ENCODE measurements around the gene PAK6.

The PAK6 gene

DNA sequence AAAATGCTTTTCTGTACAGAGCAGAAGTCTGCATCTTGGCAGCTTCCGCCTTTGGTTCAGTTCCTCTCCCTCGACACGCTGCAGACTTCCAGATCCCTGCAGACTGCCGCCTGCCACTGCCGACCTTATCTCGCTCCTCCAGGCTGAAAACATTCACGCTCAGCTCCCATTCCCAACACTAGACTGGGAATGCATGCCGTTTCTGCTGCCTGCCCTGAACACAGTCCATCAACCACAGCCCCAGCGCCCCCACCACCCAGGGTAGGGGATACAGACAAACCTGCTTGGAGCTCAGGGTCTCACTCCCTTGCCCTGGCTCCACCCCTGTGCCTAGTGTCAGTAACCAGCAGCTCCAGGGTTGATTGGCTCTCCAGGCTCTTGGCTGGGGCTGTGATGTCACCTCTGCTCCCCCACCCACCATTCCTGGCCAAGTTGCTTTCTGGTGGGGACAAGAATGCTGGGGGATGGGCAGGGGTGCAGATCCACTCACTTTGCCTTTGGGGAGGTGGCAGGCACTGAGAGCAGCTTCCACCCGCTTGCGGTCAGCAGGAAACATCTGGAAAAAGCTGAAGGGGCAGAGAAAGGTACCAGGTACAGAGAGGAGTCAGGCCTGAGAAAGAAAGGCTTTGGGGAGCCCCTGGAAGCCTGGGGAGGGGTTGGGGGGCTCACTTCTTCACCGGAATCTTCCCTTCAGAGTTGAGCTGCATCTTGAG, 62.8 kb downstream of the PAK6 start:
- DNase-seq (ENCODE audit: insufficient read length, low spot score) (no peak), FAIRE-seq (no peak)
- TF ChIP-seq POLR2A (IDR thresholded peaks at IDR 0.05; ENCODE audit: low read depth, low read length) (no peak), PAX5 (IDR thresholded peaks at IDR 0.05; ENCODE audit: insufficient read depth, low read length, severe bottlenecking) (no peak), POLR2AphosphoS5 (IDR thresholded peaks at IDR 0.05; ENCODE audit: low read depth, low read length) (no peak), TAF1 (IDR thresholded peaks at IDR 0.05; ENCODE audit: low read depth, low read length) (no peak), SPI1 (IDR thresholded peaks at IDR 0.05; ENCODE audit: low read depth, low read length) (no peak), POU2F2 (IDR thresholded peaks at IDR 0.05; ENCODE audit: low read depth, low read length) (no peak)

DNA sequence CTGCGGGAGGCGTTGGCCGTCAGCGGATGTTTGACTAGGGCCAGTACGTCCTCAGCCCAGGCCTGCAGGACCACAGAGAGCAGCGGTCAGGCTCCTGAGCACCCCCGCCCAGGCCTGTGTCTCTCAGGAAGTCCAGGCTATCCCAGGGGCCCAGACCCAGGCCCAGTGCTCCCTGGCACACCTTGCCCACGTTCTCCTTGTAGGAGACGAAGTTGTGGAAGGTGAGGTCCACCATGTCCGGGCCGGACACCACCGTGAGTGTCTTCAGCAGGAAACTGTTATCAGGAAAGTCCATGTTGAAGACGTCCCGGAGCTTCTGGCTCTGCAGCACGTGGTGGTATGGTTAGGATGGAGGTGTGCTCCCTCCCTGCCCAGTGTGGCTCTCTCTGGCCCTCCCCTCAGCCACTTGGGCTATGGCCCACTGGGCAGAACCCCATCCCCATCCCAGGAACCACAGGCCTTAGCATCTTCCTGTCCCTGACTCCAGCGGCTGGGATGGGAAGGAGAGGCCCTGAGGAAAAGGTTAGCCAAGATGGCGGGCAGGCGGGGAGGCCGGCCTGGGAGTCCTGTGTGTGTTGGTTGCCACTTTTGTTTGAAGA, 63.5 kb downstream of the PAK6 start:
- DNase-seq (ENCODE audit: insufficient read length, low spot score) (no peak), FAIRE-seq (no peak)
- TF ChIP-seq PAX5 (IDR thresholded peaks at IDR 0.05; ENCODE audit: insufficient read depth, low read length, severe bottlenecking) (no peak), TAF1 (IDR thresholded peaks at IDR 0.05; ENCODE audit: low read depth, low read length) (no peak), SPI1 (IDR thresholded peaks at IDR 0.05; ENCODE audit: low read depth, low read length) (no peak), POU2F2 (IDR thresholded peaks at IDR 0.05; ENCODE audit: low read depth, low read length) (no peak), POLR2AphosphoS5 (IDR thresholded peaks at IDR 0.05; ENCODE audit: low read depth, low read length) (no peak), POLR2A (IDR thresholded peaks at IDR 0.05; ENCODE audit: low read depth, low read length) (no peak)

DNA sequence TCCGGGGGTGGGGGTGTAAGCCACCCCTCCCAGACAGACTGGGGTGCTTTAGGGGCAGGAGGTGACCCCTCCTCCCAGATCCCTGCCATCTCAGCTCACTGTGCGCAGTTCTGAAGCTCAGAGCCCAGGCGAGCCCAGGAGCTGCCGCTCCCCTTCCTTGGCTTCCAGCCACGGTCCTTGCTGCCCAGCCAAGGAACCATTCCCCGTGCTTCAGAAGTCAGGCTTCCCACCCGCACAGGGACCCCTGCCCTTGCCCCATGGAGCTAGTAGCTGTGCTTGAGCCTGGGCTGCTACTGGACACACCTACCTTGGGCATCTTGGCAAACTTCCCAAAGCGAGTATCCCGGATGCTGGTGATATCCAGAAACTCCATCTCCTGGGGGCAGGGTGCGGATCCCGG, 64.1 kb downstream of the PAK6 start:
- TF ChIP-seq POLR2A (IDR thresholded peaks at IDR 0.05; ENCODE audit: low read depth, low read length) (no peak), POU2F2 (IDR thresholded peaks at IDR 0.05; ENCODE audit: low read depth, low read length) (no peak), POLR2AphosphoS5 (IDR thresholded peaks at IDR 0.05; ENCODE audit: low read depth, low read length) (no peak), SPI1 (IDR thresholded peaks at IDR 0.05; ENCODE audit: low read depth, low read length) (no peak), TAF1 (IDR thresholded peaks at IDR 0.05; ENCODE audit: low read depth, low read length) (no peak), PAX5 (IDR thresholded peaks at IDR 0.05; ENCODE audit: insufficient read depth, low read length, severe bottlenecking) (no peak)
- DNase-seq (ENCODE audit: insufficient read length, low spot score) (no peak), FAIRE-seq (no peak)

DNA sequence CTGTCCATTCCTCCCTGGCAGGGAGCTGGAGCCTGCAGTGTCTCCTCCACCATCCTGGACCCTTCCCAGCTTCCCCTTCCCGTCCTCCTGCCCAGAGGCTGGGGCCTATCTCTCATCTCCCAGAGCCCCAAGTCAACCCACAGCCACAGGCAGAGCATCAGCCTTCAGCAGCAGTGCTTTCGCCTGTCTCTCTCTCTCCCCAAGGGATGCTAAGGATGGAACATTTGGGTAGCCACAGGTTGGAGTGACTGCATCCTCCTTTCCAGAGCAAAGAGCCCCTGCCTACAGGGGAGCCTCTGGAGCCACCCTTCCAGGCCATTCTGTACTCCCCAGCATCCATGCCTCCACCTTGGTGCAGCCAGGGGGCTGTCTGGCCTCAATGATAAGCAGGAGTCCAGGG, 64.7 kb downstream of the PAK6 start:
- no peak for TF ChIP-seq SPI1 (IDR thresholded peaks at IDR 0.05; ENCODE audit: low read depth, low read length)
- no peak for FAIRE-seq
- DNase-seq (ENCODE audit: insufficient read length, low spot score), result no peak

DNA sequence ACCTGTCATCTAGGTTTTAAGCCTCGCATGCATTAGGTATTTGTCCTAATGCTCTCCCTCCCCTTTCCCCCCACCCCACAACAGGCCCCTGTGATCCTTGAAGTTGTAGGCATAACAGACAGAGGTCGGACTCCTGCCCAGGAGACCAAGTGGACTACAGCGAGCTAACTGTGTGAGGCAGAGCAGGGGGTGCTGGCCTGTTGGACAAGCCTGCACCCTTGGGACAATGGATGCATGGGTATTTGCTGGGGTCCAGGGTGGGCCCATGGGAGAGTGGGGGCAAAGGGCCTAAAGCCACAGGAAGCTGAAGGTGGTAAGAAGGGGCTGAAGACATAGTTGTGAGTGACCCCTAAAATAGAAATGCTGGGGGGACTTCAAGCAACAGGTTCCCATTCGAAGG, 66.4 kb downstream of the PAK6 start:
- DNase-seq (ENCODE audit: insufficient read length, low spot score) (no peak), FAIRE-seq (no peak)
- TF ChIP-seq SPI1 (IDR thresholded peaks at IDR 0.05; ENCODE audit: low read depth, low read length), result no peak
- TF ChIP-seq POU2F2 (IDR thresholded peaks at IDR 0.05; ENCODE audit: low read depth, low read length), result no peak
- no peak for TF ChIP-seq PAX5 (IDR thresholded peaks at IDR 0.05; ENCODE audit: insufficient read depth, low read length, severe bottlenecking)
- no peak for TF ChIP-seq POLR2AphosphoS5 (IDR thresholded peaks at IDR 0.05; ENCODE audit: low read depth, low read length)
- no peak for TF ChIP-seq TAF1 (IDR thresholded peaks at IDR 0.05; ENCODE audit: low read depth, low read length)
- no peak for TF ChIP-seq POLR2A (IDR thresholded peaks at IDR 0.05; ENCODE audit: low read depth, low read length)

DNA sequence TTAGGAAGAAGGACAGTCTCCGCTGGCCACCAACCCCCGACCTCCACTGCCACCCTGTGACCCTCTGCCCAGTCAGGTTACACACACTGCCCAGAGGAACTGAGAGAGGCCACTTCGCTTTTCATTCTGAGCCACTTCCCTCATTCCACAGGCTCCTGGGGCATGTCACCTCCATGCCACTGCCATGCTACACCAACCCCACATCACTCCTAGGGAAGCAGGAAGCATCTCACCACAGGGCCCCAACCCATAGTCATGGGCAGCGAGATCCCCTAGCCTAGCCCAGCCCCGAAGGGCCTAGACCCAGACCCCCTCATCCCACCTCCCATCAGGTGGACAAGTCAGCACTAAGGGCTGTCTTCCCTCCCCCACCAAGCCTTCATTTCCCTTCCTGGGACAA, 67.5 kb downstream of the PAK6 start:
- TF ChIP-seq SPI1 (IDR thresholded peaks at IDR 0.05; ENCODE audit: low read depth, low read length) (peak; percentile 37; the same call in 1 of the 2 replicates), POLR2AphosphoS5 (IDR thresholded peaks at IDR 0.05; ENCODE audit: low read depth, low read length) (no peak)
- FAIRE-seq, result peak; percentile 52

GRCh38 chr15:40306908-40307307, 68.0 kb downstream of the PAK6 start:
- TF ChIP-seq TAF1 (IDR thresholded peaks at IDR 0.05; ENCODE audit: low read depth, low read length), result no peak
- no peak for TF ChIP-seq SPI1 (IDR thresholded peaks at IDR 0.05; ENCODE audit: low read depth, low read length)
- no peak for TF ChIP-seq POLR2A (IDR thresholded peaks at IDR 0.05; ENCODE audit: low read depth, low read length)
- no peak for TF ChIP-seq POU2F2 (IDR thresholded peaks at IDR 0.05; ENCODE audit: low read depth, low read length)
- TF ChIP-seq POLR2AphosphoS5 (IDR thresholded peaks at IDR 0.05; ENCODE audit: low read depth, low read length), result no peak
- TF ChIP-seq PAX5 (IDR thresholded peaks at IDR 0.05; ENCODE audit: insufficient read depth, low read length, severe bottlenecking), result no peak
- FAIRE-seq (peak; percentile 74), DNase-seq (ENCODE audit: insufficient read length, low spot score) (no peak)

More for the DNA sequence above, 67.5 kb downstream of the PAK6 start:
- no peak for DNase-seq (ENCODE audit: insufficient read length, low spot score)

- DNase-seq (ENCODE audit: insufficient read length, low spot score) (no peak), FAIRE-seq (peak; percentile 69)
- no peak for TF ChIP-seq SPI1 (IDR thresholded peaks at IDR 0.05; ENCODE audit: low read depth, low read length)
- no peak for TF ChIP-seq PAX5 (IDR thresholded peaks at IDR 0.05; ENCODE audit: insufficient read depth, low read length, severe bottlenecking)
- TF ChIP-seq TAF1 (IDR thresholded peaks at IDR 0.05; ENCODE audit: low read depth, low read length), result peak; percentile 77; the same call in 1 of the 2 replicates
- TF ChIP-seq POLR2AphosphoS5 (IDR thresholded peaks at IDR 0.05; ENCODE audit: low read depth, low read length), result peak; percentile 75
- TF ChIP-seq POU2F2 (IDR thresholded peaks at IDR 0.05; ENCODE audit: low read depth, low read length), result no peak
- 0 out of 2 replicates have a peak, but pooled peaks have one; percentile 60 for TF ChIP-seq POLR2A (IDR thresholded peaks at IDR 0.05; ENCODE audit: low read depth, low read length)
Measured at GRCh38 chr15:40307421-40308211, 68.8 kb downstream of the PAK6 start, which contains the start of gene PLCB2. PLCB2 (minus strand) TSS chr15:40307935; CDS start chr15:40307672, 263 bp downstream.

GRCh38 chr15:40309344-40309862, 70.5 kb downstream of the PAK6 start:
- TF ChIP-seq PAX5 (IDR thresholded peaks at IDR 0.05; ENCODE audit: insufficient read depth, low read length, severe bottlenecking) (no peak), POLR2AphosphoS5 (IDR thresholded peaks at IDR 0.05; ENCODE audit: low read depth, low read length) (no peak), POLR2A (IDR thresholded peaks at IDR 0.05; ENCODE audit: low read depth, low read length) (no peak), POU2F2 (IDR thresholded peaks at IDR 0.05; ENCODE audit: low read depth, low read length) (no peak), TAF1 (IDR thresholded peaks at IDR 0.05; ENCODE audit: low read depth, low read length) (no peak)

More at GRCh38 chr15:40309344-40309862, 70.5 kb downstream of the PAK6 start:
- DNase-seq (ENCODE audit: insufficient read length, low spot score), result no peak
- no peak for FAIRE-seq

Data from GM12891 (cell line).